Ishikawa (cell line): Measurements from ENCODE around the gene NDUFAF4.

Experiments
- CEBPB ChIP-seq: IDR thresholded peaks from 2 replicates; pipeline ENCODE4 v1.6.1; 2012
- CREB1 ChIP-seq: IDR thresholded peaks from 2 replicates; pipeline ENCODE4 v1.6.1; 2012; ENCODE audit warnings: low read depth
- EGR1 ChIP-seq: IDR thresholded peaks from 2 replicates; pipeline ENCODE4 v1.6.1; 2012
- EP300 ChIP-seq: IDR thresholded peaks from 2 replicates; pipeline ENCODE4 v1.6.1; 2012; ENCODE audit warnings: borderline replicate concordance
- FOXM1 ChIP-seq: IDR thresholded peaks from 2 replicates; pipeline ENCODE4 v1.6.1; 2012; ENCODE audit warnings: low read depth, borderline replicate concordance
- MAX ChIP-seq: IDR thresholded peaks from 2 replicates; pipeline ENCODE4 v1.6.1; 2012
- NFIC ChIP-seq: IDR thresholded peaks from 2 replicates; pipeline ENCODE4 v1.6.1; 2012
- RAD21 ChIP-seq: IDR thresholded peaks from 2 replicates; pipeline ENCODE4 v1.6.1; 2012; ENCODE audit warnings: low read depth
- TAF1 ChIP-seq: IDR thresholded peaks from 2 replicates; pipeline ENCODE4 v1.6.1; 2012; ENCODE audit warnings: low read depth, mild to moderate bottlenecking
- TCF12 ChIP-seq: IDR thresholded peaks from 2 replicates; pipeline ENCODE4 v1.6.1; 2012; ENCODE audit warnings: low read depth
- TEAD4 ChIP-seq: IDR thresholded peaks from 2 replicates; pipeline ENCODE4 v1.6.1; 2012
- YY1 ChIP-seq: IDR thresholded peaks from 2 replicates; pipeline ENCODE4 v1.6.1; 2012; ENCODE audit warnings: low read depth
- ZBTB7A ChIP-seq: IDR thresholded peaks from 2 replicates; pipeline ENCODE4 v1.6.1; 2012; ENCODE audit warnings: low read depth
- TF ChIP-seq, protein P1 (sequence below): IDR thresholded peaks from 2 replicates; pipeline ENCODE4 v1.6.1; 2012
- TF ChIP-seq, protein P2 (sequence below): IDR thresholded peaks from 2 replicates; pipeline ENCODE4 v1.6.1; 2012; ENCODE audit warnings: low read depth, mild to moderate bottlenecking

NDUFAF4 gene

DNA sequence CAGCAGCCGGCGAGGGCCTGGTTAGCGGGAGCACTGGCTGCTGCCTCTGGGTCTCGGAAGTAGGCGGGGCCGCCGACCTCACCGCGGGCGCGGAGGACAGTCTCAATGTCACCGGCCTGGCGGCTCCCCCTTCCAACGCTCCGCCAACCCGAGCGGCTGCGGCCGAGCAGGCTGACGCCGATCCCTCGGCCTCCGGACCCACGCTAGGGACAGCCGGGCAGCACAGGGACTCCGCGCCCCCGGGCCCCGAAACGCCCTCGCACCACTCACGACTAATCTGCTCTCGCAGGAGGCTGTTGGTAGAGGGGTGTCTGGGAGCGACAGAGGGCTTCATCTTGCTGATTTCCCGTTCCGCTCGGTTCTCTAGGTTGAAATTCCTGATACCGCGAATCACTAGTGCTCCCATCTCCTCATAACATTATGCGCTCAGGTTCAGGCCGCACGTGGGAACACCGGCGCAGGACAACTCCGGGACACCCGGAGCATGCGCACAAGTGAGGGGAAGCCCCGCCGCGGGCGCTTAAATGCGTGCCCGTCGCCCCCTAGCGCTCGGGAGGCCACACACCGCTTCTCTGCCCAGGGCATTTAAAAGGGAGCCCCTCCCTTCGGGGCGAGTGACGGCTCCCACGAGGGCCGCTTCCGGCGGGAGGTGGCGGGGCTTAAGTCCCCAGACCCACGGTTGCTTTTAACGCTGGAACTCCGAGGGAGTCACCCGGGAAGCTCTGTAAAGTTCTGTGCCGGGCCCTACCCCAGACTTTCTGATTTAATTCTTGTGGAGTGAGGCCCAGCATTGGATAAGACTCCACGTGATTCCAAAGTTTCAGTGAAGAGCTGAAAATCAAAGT, at the start of gene NDUFAF4:
TSS of gene NDUFAF4 (minus strand) at position 496 of the 845 bp plus-strand sequence. CDS start at position 406, 90 bp downstream.
- TF ChIP-seq YY1, result 0 out of 2 replicates have a peak, but pooled peaks have one; percentile 14
- TF ChIP-seq TAF1, result peak; percentile 80
- TF ChIP-seq TCF12, result peak; percentile 71; the same call in 1 of the 2 replicates
- TF ChIP-seq, protein P1, sequence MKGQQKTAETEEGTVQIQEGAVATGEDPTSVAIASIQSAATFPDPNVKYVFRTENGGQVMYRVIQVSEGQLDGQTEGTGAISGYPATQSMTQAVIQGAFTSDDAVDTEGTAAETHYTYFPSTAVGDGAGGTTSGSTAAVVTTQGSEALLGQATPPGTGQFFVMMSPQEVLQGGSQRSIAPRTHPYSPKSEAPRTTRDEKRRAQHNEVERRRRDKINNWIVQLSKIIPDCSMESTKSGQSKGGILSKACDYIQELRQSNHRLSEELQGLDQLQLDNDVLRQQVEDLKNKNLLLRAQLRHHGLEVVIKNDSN, result peak; percentile 68
- no peak for TF ChIP-seq EGR1
- 0 out of 2 replicates have a peak, but pooled peaks have one; percentile 6 for TF ChIP-seq TEAD4
- peak; percentile 84 for TF ChIP-seq ZBTB7A
- TF ChIP-seq, protein P2, sequence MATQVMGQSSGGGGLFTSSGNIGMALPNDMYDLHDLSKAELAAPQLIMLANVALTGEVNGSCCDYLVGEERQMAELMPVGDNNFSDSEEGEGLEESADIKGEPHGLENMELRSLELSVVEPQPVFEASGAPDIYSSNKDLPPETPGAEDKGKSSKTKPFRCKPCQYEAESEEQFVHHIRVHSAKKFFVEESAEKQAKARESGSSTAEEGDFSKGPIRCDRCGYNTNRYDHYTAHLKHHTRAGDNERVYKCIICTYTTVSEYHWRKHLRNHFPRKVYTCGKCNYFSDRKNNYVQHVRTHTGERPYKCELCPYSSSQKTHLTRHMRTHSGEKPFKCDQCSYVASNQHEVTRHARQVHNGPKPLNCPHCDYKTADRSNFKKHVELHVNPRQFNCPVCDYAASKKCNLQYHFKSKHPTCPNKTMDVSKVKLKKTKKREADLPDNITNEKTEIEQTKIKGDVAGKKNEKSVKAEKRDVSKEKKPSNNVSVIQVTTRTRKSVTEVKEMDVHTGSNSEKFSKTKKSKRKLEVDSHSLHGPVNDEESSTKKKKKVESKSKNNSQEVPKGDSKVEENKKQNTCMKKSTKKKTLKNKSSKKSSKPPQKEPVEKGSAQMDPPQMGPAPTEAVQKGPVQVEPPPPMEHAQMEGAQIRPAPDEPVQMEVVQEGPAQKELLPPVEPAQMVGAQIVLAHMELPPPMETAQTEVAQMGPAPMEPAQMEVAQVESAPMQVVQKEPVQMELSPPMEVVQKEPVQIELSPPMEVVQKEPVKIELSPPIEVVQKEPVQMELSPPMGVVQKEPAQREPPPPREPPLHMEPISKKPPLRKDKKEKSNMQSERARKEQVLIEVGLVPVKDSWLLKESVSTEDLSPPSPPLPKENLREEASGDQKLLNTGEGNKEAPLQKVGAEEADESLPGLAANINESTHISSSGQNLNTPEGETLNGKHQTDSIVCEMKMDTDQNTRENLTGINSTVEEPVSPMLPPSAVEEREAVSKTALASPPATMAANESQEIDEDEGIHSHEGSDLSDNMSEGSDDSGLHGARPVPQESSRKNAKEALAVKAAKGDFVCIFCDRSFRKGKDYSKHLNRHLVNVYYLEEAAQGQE, result 0 out of 2 replicates have a peak, but pooled peaks have one; percentile 6
- TF ChIP-seq CREB1, result no peak
- TF ChIP-seq MAX, result peak; percentile 95
- peak; percentile 51; the same call in 1 of the 2 replicates for TF ChIP-seq RAD21
- TF ChIP-seq EP300, result no peak
- TF ChIP-seq CEBPB, result no peak

GRCh38 chr6:96947055-96947454, 49.4 kb upstream of the NDUFAF4 start:
- TF ChIP-seq FOXM1 (no peak), EP300 (no peak), CREB1 (no peak), CEBPB (no peak), NFIC (no peak), TAF1 (no peak), TEAD4 (no peak), RAD21 (no peak), EGR1 (no peak), ZBTB7A (no peak)
- TF ChIP-seq, protein P1, result no peak
- TF ChIP-seq, protein P2, result no peak

GRCh38 chr6:96943555-96944215, 46.0 kb upstream of the NDUFAF4 start:
- no peak for TF ChIP-seq TCF12

- TF ChIP-seq TEAD4, result no peak
- no peak for TF ChIP-seq MAX
- no peak for TF ChIP-seq EP300
- TF ChIP-seq, protein P2, result no peak
- no peak for TF ChIP-seq TCF12
- TF ChIP-seq EGR1, result no peak
- TF ChIP-seq FOXM1, result no peak
- TF ChIP-seq RAD21, result no peak
- no peak for TF ChIP-seq YY1
- no peak for TF ChIP-seq NFIC
- no peak for TF ChIP-seq CREB1
- TF ChIP-seq TAF1, result no peak
- TF ChIP-seq ZBTB7A, result no peak
- TF ChIP-seq, protein P1, result no peak
- TF ChIP-seq CEBPB, result no peak
These were observed 45.0 kb upstream of the NDUFAF4 start for GRCh38 chr6:96942676-96943075.
